Activated CD4-positive, alpha-beta T cell treated with anti-CD3 and anti-CD28 coated beads for 36 hours (primary cell): Measurements from ENCODE around the gene GGCX. TPM values are rescaled to one million over a fixed set of nuclear protein-coding genes. Genes with fewer than 3 reads are reported as not detected.

Experiments used
- ATAC-seq: fragments of 200-7000 bp; cut with Tn5 transposase; one replicate; pipeline ENCODE4 v1.10.0; 2021; ENCODE audit warnings: mild to moderate bottlenecking, moderate library complexity
- CTCF ChIA-PET: fragments of 350-600 bp; sonication (Branson Sonifier 250); formaldehyde crosslinking; loops from one replicate; lab custom pipeline; 2021; ENCODE audit warnings: antibody characterized with exemption; lab: Charles Lee
- POLR2A ChIA-PET: fragments of 350-600 bp; sonication (Branson Sonifier 250); formaldehyde crosslinking; loops from one replicate; lab custom pipeline; 2021; ENCODE audit warnings: antibody characterized with exemption, inconsistent platforms; lab: Charles Lee
- DNase-seq: peaks from one replicate; pipeline ENCODE4 v3.0.0-alpha.2; 2020
- H3K27ac Mint-ChIP-seq: one replicate; pipeline ENCODE4 v1.8.0; 2021; ENCODE audit warnings: mixed read lengths
- H3K27me3 Mint-ChIP-seq: one replicate; pipeline ENCODE4 v1.8.0; 2021; ENCODE audit warnings: mixed read lengths
- H3K36me3 Mint-ChIP-seq: one replicate; pipeline ENCODE4 v1.8.0; 2021; ENCODE audit warnings: low read depth, mixed read lengths
- H3K4me1 Mint-ChIP-seq: one replicate; pipeline ENCODE4 v1.8.0; 2021; ENCODE audit warnings: mixed read lengths
- H3K4me3 Mint-ChIP-seq: one replicate; pipeline ENCODE4 v1.8.0; 2021; ENCODE audit warnings: mild to moderate bottlenecking, moderate library complexity, mixed read lengths
- H3K9me3 Mint-ChIP-seq: one replicate; pipeline ENCODE4 v1.8.0; 2021; ENCODE audit warnings: low read depth, mixed read lengths
- intact Hi-C, 2 experiments: fragments of 100-400 bp; cut with DNase I in 1 of 2; cut with micrococcal nuclease in 1 of 2; formaldehyde crosslinking; loops; one replicate each; pipeline versions ENCODE4 v1.14.2 to v1.15.1; 2022 to 2024; cut with DNase I, micrococcal nuclease
- total RNA-seq, 2 experiments: library from RNA; stranded (reverse); gene quantifications; one replicate each; pipeline ENCODE4 v1.2.3, GENCODE V29; 2021

The GGCX gene
- total RNA-seq, 2 experiments from 2014 or later, result 20.1 to 22.2 TPM

DNA sequence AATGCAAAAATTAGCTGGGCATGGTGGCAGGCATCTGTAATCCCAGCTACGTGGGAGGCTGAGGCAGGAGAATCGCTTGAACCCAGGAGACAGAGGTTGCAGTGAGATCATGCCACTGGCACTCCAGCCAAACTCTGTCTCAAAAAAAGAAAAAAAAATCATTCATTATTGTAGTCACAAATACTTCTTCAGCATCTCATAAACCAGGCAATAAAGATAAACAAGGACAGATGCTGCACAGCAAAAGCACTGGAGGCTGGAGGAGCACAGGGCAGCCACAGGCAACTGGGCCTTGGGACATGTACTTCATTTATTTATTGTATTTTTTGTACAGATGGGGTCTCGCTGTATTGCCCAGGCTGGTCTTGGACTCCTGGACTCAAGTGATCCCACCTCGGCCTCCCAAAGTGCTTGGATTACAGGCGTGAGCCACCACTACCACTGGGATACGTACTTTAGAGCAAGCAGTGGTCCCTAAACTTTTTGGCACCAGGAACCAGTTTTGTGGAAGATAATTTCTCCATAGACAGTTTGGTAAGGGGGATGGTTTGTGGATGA, 39.1 kb downstream of the GGCX start:
- ATAC-seq, result no peak
- ChIA-PET POLR2A (interaction anchor here (1.5 kb wide), 1 partner anchor 17 kb away, joined by 3 read pairs; the partner anchor contains the start of gene MAT2A), CTCF (interaction anchor here (0.6 kb wide), 1 partner anchor 104 kb away, joined by 3 read pairs; the partner anchor contains the start of gene SH2D6)
- Mint-ChIP-seq H3K4me3 (no peak overlapping the region), H3K4me1 (no peaks in the 10 kb centered on the region), H3K9me3 (no peaks in the 10 kb centered on the region), H3K36me3 (no peaks in the 10 kb centered on the region), H3K27ac (no peak overlapping the region), H3K27me3 (peaks cover 4% of the 10 kb centered on the region)
- DNase-seq, result no peak
- intact Hi-C loops, result no loop called here

DNA sequence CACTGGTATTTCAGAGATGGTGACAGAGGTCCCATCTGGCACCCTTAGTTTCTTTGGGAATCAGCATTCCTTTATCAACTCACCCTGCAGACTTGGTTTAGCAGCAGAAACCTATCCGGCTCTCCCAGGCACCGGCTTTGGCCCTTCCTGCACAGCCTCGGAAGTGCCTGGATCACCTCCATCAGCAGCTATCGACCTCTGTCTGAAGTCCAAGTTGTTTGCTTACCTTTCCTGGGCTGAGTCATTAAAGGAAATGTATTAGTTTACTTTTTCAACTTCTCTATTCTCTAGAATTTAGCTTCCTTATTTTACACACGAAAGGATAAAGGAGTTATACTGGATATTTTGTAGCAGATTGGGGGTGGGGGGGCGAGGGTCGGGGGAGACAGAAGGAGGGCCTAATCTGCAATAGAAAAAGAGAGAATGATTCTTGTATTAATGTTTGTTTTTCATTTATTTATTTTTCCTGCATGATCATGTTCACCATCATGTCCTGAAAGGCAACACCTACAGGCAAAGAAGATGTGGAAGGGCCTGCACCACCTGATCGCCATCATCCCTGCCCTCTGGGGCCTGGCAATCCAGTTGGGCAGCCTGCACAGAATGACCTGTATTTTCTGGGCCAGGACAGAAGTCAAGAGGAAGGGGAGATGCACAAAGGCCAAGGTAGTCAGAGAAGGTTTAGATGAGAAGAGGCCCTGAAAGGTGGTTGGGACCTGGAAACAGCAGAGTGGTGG, 44.5 kb downstream of the GGCX start:
- Mint-ChIP-seq H3K36me3 (no peaks in the 10 kb centered on the region), H3K4me3 (no peak overlapping the region), H3K27me3 (no peaks in the 10 kb centered on the region), H3K27ac (no peak overlapping the region), H3K9me3 (no peaks in the 10 kb centered on the region), H3K4me1 (no peaks in the 10 kb centered on the region)
- POLR2A ChIA-PET, result no interaction called here
- intact Hi-C loops, result no loop called here
- DNase-seq (no peak), ATAC-seq (no peak)
- CTCF ChIA-PET, result no interaction called here

DNA sequence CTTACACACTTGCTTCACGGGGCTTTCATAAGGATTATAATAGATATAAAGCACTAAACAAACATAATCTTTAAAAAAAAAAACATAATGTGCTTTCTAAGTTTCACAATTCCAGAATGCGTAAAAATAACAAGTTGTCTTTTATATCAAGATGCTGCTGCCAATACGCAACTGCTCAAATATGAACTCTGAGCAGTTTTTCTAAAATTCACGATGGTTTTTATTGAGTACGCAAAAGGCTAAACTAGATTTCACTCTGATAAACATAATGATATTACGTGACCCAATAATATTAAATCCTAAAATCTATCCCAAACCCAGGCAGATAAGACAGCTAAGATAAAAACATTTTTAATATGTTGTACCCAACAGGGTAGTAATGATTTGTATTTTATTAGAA, 47.0 kb downstream of the GGCX start:
- ATAC-seq (no peak), DNase-seq (no peak)
- intact Hi-C loops, result no loop called here
- ChIA-PET CTCF (interaction anchor here (0.8 kb wide), 1 partner anchor 37 kb away, joined by 3 read pairs; no protein-coding TSS in a partner anchor), POLR2A (interaction anchor here (0.7 kb wide), 1 partner anchor 26 kb away, joined by 5 read pairs; no protein-coding TSS in a partner anchor)
- no peak overlapping the region for H3K27ac Mint-ChIP-seq
- H3K27me3 Mint-ChIP-seq, result no peaks in the 10 kb centered on the region
- no peaks in the 10 kb centered on the region for H3K9me3 Mint-ChIP-seq
- no peak overlapping the region for H3K4me3 Mint-ChIP-seq
- no peaks in the 10 kb centered on the region for H3K4me1 Mint-ChIP-seq
- H3K36me3 Mint-ChIP-seq, result no peaks in the 10 kb centered on the region

DNA sequence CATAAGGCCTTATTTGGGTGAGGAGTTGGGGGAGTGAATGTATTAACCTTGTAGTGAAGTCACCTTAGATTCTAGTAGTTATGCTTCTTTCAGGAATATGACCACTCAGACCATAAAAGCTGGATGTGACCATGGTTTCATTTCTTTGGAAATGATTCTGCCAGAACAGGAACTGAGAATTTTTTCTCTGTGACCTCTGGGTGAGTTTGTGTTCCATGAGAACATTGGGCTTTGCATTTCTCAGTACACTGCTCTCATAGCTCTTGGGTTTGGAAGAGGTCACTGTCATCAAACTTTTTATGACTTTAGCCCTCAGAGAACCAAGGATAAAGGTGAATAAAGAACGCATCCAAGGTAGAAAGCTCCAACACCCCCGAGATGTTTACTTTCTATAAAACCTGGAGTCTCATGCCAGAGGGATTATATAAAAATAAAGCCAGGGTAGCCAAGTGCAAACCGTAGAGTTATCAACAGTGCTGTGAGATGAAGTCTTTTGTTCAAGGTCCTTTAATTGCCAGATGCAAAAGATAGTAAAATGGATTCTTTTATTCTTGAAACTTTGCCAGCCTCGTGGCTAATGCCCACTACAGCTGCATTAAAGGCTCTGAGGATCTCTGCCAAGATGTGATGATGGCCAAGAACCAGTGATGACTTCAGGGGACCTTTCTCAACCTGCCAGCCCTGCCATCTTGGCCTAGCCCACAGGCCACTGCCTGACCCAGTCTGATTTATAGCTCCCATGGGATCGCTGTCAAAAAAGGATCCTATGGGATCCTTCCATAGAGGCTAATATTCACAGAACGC, 50.1 kb downstream of the GGCX start:
- ATAC-seq (no peak), DNase-seq (no peak)
- no peak overlapping the region for H3K4me3 Mint-ChIP-seq
- H3K9me3 Mint-ChIP-seq, result no peaks in the 10 kb centered on the region
- ChIA-PET CTCF (interaction anchor here (0.6 to 1.2 kb wide), 3 partner anchors 41 to 421 kb away, joined by 3 read pairs; no protein-coding TSS in a partner anchor), POLR2A (interaction anchor here (0.7 kb wide), 1 partner anchor 166 kb away, joined by 4 read pairs; no protein-coding TSS in a partner anchor)
- H3K27me3 Mint-ChIP-seq, result no peaks in the 10 kb centered on the region
- H3K36me3 Mint-ChIP-seq, result no peaks in the 10 kb centered on the region
- H3K4me1 Mint-ChIP-seq, result no peaks in the 10 kb centered on the region
- intact Hi-C loops, result no loop called here
- H3K27ac Mint-ChIP-seq, result no peak overlapping the region

DNA sequence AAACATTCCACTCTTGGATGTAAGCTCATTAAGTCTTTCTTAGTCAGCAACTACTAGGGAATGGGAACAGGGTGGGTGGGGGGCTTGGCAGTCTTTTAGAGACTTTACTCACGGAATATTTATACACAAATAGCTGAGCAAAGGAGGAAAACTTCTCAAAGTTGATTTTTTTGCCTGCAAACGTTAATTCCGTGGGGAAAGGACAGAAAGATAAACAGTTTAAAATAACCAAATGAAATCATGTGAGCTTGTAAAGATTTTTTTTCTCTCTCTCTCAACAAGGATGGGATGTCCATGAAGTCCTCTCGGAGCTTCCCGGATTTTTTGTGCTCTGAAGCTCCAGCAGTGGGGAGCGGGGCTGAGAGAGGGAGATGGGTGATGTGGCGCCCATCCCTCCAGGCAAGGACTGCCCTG, 54.5 kb downstream of the GGCX start:
- Mint-ChIP-seq H3K27ac (no peak overlapping the region), H3K9me3 (no peaks in the 10 kb centered on the region), H3K4me3 (no peak overlapping the region), H3K36me3 (no peaks in the 10 kb centered on the region), H3K4me1 (no peaks in the 10 kb centered on the region), H3K27me3 (no peaks in the 10 kb centered on the region)
- intact Hi-C loops, result no loop called here
- ChIA-PET CTCF (interaction anchor here (1.0 kb wide), 1 partner anchor 308 kb away, joined by 3 read pairs; no protein-coding TSS in a partner anchor), POLR2A (no interaction called here)
- ATAC-seq, result no peak
- no peak for DNase-seq

DNA sequence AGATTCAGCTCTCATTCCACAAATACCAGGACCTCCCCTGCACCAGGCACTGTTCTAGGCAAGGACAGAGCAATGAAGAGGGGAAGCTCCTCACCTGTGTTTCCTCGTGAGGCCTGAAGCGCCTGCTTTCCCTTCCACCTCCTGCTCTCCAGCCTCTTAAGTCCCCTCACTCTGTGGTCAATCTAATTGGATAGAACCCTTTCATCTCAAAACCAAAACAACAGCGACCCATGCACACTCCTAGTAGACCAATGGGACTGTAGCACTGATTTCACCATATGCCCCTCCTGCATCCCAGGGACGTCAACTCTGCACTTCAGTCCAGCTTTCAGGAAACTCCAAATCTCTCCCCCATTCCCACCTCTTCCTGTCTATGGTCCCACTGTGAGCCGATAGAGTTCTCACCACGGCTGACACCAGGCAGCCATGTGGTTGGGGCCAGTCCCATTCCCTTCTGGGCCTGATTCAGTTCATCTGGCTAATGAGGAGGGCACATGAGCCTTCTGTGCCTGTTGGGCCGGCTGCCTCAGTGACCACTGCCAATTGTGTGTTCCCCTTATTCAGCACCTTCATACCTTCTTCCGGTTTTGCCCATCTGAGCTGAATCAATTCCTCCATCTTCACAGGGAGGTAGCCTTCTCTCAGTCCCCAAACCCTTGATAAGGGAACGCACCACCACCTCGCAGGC, 55.6 kb downstream of the GGCX start:
- no peaks in the 10 kb centered on the region for H3K4me1 Mint-ChIP-seq
- DNase-seq (no peak), ATAC-seq (no peak)
- intact Hi-C loops, result no loop called here
- ChIA-PET POLR2A (no interaction called here), CTCF (interaction anchor here (0.6 kb wide), 1 partner anchor 151 kb away, joined by 3 read pairs; no protein-coding TSS in a partner anchor)
- no peaks in the 10 kb centered on the region for H3K36me3 Mint-ChIP-seq
- H3K4me3 Mint-ChIP-seq, result no peak overlapping the region
- H3K9me3 Mint-ChIP-seq, result no peaks in the 10 kb centered on the region
- no peak overlapping the region for H3K27ac Mint-ChIP-seq
- no peaks in the 10 kb centered on the region for H3K27me3 Mint-ChIP-seq

DNA sequence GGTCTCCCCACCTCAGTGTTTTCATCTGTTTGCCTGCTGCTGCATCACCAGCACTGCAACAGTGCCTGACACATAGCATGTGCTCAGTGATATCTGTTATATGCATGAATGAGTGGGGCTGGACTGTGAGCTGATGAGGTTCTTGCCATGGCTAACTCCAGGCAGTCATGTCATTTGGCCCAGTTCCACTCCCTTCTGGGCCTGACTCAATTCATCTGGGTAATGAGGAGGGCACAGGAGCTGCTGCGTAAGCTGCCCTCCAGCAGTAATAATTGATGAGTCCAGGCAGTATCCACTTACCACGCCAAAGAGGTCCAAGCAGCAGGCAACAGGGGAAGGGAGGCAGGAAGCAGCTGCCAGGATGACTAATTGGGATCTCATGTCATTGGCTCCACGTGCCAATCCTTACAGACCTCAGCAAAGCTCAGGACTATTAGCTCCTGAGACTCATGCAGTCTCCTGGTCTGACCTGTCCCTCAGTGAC, 56.5 kb downstream of the GGCX start:
- H3K4me1 Mint-ChIP-seq, result no peaks in the 10 kb centered on the region
- CTCF ChIA-PET, result interaction anchor here (0.6 to 1.1 kb wide), 2 partner anchors 26 to 31 kb away, joined by 3 read pairs; no protein-coding TSS in a partner anchor
- no peaks in the 10 kb centered on the region for H3K36me3 Mint-ChIP-seq
- H3K9me3 Mint-ChIP-seq, result no peaks in the 10 kb centered on the region
- H3K4me3 Mint-ChIP-seq, result no peak overlapping the region
- POLR2A ChIA-PET, result no interaction called here
- H3K27me3 Mint-ChIP-seq, result no peaks in the 10 kb centered on the region
- DNase-seq, result no peak
- no peak overlapping the region for H3K27ac Mint-ChIP-seq
- ATAC-seq, result no peak
- intact Hi-C loops, result no loop called here

DNA sequence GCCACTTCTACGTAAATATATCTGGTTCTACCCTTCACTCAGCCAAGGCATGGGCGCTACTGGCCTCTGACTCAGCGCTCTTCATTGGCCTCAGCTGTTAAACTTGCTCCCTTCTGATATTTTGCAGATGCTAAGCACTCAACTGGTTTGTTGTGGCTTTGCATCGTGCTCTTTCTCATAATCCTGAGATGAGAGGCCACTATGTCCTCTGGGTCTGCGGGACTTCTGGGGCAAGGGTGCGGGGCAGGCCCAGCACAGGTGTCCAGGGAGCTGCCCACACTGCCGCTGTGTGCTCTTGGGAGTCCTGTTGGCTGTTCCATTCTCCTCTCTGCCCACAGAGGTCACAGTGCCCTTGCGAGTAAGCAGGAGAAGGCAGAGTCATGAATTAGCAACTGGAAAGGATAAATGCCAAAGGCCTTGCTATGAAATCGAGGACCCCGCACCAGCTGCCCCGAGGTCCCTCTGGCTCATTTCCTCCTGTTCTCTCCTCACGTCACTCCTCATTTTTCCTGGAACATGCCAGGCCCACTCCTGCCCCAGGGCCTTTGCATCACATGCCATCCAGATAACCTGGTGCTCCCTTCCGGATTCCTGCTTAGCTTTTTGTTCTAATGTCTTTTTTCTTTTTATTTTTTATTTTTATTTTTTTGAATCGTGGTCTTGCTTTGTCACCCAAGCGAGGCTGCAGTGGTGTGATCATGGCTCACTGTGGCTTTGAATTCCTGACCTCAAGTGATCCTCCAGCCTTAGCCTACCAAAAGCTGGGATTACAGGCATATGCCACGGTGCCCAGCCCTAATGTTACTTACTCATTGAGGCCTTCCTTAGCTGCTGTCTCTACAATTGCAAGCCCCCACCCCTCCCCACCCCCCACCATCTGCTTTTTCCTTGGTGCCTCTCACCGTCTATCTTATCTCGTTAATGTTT, 57.2 kb downstream of the GGCX start:
- Mint-ChIP-seq H3K4me1 (no peaks in the 10 kb centered on the region), H3K27ac (no peak overlapping the region), H3K9me3 (no peaks in the 10 kb centered on the region), H3K4me3 (no peak overlapping the region), H3K36me3 (no peaks in the 10 kb centered on the region), H3K27me3 (no peaks in the 10 kb centered on the region)
- ChIA-PET CTCF (interaction anchor here (0.6 to 1.1 kb wide), 4 partner anchors 25 to 249 kb away, joined by 3 to 4 read pairs (median 3); no protein-coding TSS in a partner anchor), POLR2A (no interaction called here)
- DNase-seq, result no peak
- ATAC-seq, result no peak
- intact Hi-C loops, result no loop called here

DNA sequence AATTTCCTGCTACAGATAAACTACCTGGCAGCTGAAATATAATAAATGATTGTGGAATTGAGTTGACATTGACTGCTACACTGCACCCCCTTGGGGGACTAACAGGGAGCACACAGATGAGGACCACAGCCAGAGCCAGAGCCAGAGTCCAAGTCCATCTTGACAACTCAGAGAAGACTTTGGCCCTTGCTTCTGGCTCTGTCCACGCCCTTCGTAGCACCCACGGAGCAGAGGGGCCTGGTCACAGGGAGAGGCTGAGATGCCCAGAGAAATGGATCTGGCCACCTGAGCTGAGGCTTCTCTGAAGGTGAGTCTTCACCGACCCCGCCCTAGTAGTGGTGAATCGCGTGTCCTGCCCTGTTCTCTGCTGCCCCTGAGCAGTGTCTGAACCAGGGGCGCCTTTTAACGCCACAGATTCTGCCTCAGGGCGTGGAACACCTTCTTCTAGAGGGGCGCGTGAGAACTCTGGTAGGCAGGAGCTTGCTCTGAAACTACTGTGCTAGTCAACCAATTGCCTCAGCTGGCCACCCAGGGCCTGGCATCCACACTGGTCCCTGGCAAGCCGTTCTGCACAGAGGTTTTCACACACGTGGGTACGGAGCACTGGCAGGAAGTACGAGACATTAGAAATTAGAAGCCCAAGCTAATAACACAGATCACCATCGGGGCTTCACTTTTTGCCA, 58.0 kb downstream of the GGCX start:
- Mint-ChIP-seq H3K4me3 (no peak overlapping the region), H3K27me3 (no peaks in the 10 kb centered on the region), H3K4me1 (no peaks in the 10 kb centered on the region), H3K9me3 (no peaks in the 10 kb centered on the region), H3K27ac (no peak overlapping the region), H3K36me3 (no peaks in the 10 kb centered on the region)
- ChIA-PET POLR2A (interaction anchor here (0.6 kb wide), 1 partner anchor 34 kb away, joined by 8 read pairs; no protein-coding TSS in a partner anchor), CTCF (interaction anchor here (0.6 to 0.7 kb wide), 2 partner anchors 27 to 249 kb away, joined by 3 to 4 read pairs; no protein-coding TSS in a partner anchor)
- intact Hi-C loops, result no loop called here
- no peak for DNase-seq
- ATAC-seq, result no peak
